ENCODE results near the gene CAMK2B.
"Not testable (repeated sequence)": the region's sequence is repeated elsewhere in the genome, so short reads cannot be mapped to it uniquely, and the experiment has no call there.

The CAMK2B gene

DNA sequence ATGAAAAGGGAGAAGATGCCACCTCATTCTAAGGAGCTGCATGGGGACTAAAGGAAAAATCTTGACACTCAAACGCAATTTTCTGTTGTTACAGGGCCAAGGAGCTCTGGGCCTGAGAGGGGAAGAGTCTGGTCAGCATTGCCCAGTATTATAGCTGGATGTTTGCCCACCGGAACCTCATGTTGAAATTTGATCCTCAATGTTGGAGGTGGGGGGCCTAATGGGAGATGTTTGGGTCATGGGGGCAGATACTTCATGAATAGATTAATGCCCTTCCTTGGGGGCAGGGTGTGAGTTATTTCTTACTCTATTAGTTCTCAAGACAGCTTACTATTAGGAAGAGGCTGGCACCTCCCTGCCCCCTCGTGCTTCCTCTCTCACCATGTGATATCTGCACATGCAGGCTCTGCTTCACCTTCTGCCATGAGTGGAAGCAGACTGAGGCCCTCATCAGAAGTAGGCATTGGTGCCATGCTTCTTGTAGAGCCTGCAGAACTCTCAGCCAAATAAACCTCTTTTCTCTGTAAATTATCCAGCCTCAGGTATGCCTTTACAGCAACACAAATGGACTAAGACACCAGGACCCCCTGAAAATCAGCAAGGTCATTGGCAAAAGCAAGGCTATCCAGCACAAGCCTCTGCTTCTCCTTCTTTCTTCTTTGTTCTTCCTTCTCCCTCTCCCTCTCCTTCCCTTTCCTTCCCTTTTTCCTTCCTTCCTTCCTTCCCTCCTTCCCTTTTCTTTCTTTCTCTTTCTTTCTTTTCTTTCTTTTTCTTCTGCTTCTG lies 151.3 kb downstream of the CAMK2B start:
- peaks cover 35% of the 10 kb centered on the region for H3K27me3 Mint-ChIP-seq (ENCODE audit: low read depth)
- H3K4me1 Mint-ChIP-seq, result no peaks in the 10 kb centered on the region
- TF ChIP-seq, protein P1, sequence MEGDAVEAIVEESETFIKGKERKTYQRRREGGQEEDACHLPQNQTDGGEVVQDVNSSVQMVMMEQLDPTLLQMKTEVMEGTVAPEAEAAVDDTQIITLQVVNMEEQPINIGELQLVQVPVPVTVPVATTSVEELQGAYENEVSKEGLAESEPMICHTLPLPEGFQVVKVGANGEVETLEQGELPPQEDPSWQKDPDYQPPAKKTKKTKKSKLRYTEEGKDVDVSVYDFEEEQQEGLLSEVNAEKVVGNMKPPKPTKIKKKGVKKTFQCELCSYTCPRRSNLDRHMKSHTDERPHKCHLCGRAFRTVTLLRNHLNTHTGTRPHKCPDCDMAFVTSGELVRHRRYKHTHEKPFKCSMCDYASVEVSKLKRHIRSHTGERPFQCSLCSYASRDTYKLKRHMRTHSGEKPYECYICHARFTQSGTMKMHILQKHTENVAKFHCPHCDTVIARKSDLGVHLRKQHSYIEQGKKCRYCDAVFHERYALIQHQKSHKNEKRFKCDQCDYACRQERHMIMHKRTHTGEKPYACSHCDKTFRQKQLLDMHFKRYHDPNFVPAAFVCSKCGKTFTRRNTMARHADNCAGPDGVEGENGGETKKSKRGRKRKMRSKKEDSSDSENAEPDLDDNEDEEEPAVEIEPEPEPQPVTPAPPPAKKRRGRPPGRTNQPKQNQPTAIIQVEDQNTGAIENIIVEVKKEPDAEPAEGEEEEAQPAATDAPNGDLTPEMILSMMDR (IDR thresholded peaks at IDR 0.05; ENCODE audit: unreplicated experiment in 3 of 3), result no peak
- H3K27ac Mint-ChIP-seq, result no peak overlapping the region
- H3K4me3 Mint-ChIP-seq, result no peak overlapping the region
- no peaks in the 10 kb centered on the region for H3K36me3 Mint-ChIP-seq (ENCODE audit: low read depth)
- H3K9me3 Mint-ChIP-seq, result peaks cover 5% of the 10 kb centered on the region

DNA sequence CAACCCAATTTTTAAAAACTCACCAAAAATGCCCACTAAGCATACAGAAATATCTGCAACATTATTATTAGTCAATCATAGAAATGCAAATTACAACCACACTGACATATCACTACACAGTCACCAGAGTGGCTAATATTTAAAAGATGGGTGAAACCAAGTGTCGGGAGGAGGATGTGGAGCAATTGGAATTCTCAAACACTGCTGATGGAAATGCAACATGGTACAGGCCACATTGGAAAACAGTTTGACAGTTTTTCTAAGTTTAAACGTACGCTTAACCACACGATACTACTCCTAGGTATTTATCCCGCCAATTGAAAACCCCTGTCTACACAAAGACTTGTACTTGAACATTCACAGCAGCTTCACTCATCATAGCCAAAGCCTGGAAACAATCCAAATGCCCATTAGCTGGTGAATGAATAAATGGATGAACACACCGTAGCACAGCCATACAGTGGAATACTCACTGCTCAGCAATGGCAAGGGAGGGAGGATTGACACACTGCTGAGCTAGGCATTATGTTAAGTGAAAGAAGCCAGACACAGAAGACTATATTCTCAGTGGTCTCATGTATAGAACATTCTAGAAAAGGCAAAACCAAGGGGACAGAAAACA lies 152.5 kb downstream of the CAMK2B start:
- no peak overlapping the region for H3K27ac Mint-ChIP-seq
- H3K36me3 Mint-ChIP-seq (ENCODE audit: low read depth), result no peaks in the 10 kb centered on the region
- H3K27me3 Mint-ChIP-seq (ENCODE audit: low read depth), result peaks cover 35% of the 10 kb centered on the region
- H3K4me1 Mint-ChIP-seq, result no peaks in the 10 kb centered on the region
- H3K4me3 Mint-ChIP-seq, result no peak overlapping the region
- TF ChIP-seq, protein P1 (IDR thresholded peaks at IDR 0.05; ENCODE audit: unreplicated experiment in 3 of 3), result no peak
- peaks cover 8% of the 10 kb centered on the region for H3K9me3 Mint-ChIP-seq

GRCh38 chr7:44172352-44172751 lies 153.0 kb downstream of the CAMK2B start:
- TF ChIP-seq, protein P1 (IDR thresholded peaks at IDR 0.05; ENCODE audit: unreplicated experiment in 3 of 3), result no peak
- no peak overlapping the region for H3K4me3 Mint-ChIP-seq
- H3K36me3 Mint-ChIP-seq (ENCODE audit: low read depth), result no peaks in the 10 kb centered on the region
- peaks cover 8% of the 10 kb centered on the region for H3K9me3 Mint-ChIP-seq
- H3K27ac Mint-ChIP-seq, result no peak overlapping the region
- H3K4me1 Mint-ChIP-seq, result no peaks in the 10 kb centered on the region
- peaks cover 35% of the 10 kb centered on the region for H3K27me3 Mint-ChIP-seq (ENCODE audit: low read depth)

- not testable (repeated sequence) for H3K4me1 Mint-ChIP-seq; H3K27ac Mint-ChIP-seq; H3K4me3 Mint-ChIP-seq; H3K36me3 Mint-ChIP-seq (ENCODE audit: low read depth); H3K9me3 Mint-ChIP-seq
- H3K27me3 Mint-ChIP-seq (ENCODE audit: low read depth), result peaks cover 31% of the 10 kb centered on the region
Observed at GRCh38 chr7:44171901-44172300, 153.5 kb downstream of the CAMK2B start.

- Mint-ChIP-seq H3K27ac (no peak overlapping the region), H3K9me3 (peaks cover 17% of the 10 kb centered on the region), H3K27me3 (ENCODE audit: low read depth) (peaks cover 17% of the 10 kb centered on the region), H3K36me3 (ENCODE audit: low read depth) (peaks cover 4% of the 10 kb centered on the region), H3K4me3 (no peak overlapping the region), H3K4me1 (no peaks in the 10 kb centered on the region)
- TF ChIP-seq, protein P1 (IDR thresholded peaks at IDR 0.05; ENCODE audit: unreplicated experiment in 3 of 3), result no peak
Observed at GRCh38 chr7:44167920-44168319, 157.5 kb downstream of the CAMK2B start.
